PC-9 (cell line): ENCODE measurements around the gene MBD3. TPM values are rescaled to one million over a fixed set of nuclear protein-coding genes. Genes with fewer than 3 reads are reported as not detected.
"Not testable (repeated sequence)": the region's sequence is repeated elsewhere in the genome, so short reads cannot be mapped to it uniquely, and the experiment has no call there.

ENCODE experiments used
- BruUV-seq: library from RNA; stranded (reverse); fragments of 400-500 nt; replicated peaks from 2 replicates; lab custom pipeline; 2021; lab: Mats Ljungman, UMichigan
- CTCF ChIA-PET: fragments of 300-600 bp; sonication (Branson Sonifier 250); formaldehyde crosslinking; loops from one replicate; lab custom pipeline; 2022; ENCODE audit warnings: antibody characterized with exemption; lab: Charles Lee
- POLR2A ChIA-PET: fragments of 300-600 bp; sonication (Branson Sonifier 250); formaldehyde crosslinking; loops from one replicate; lab custom pipeline; 2022; ENCODE audit warnings: antibody characterized with exemption; ENCODE audit not compliant: unreplicated experiment; lab: Charles Lee
- DNase-seq, 2 experiments: peaks; one replicate each; pipeline versions ENCODE4 v3.0.0 to v3.0.0-alpha.2; 2015 to 2022; ENCODE audit warnings: mixed read lengths in 1 of 2
- H2AFZ ChIP-seq: fragments of 200-600 bp; sonication (generic); 2 replicates; pipeline ENCODE4 v1.8.1; 2017; ENCODE audit warnings: antibody characterized with exemption
- H3F3A ChIP-seq: fragments of 200-600 bp; sonication (generic); 2 replicates; pipeline ENCODE4 v1.8.1; 2017; ENCODE audit warnings: antibody characterized with exemption, mild to moderate bottlenecking, low read depth; ENCODE audit not compliant: insufficient read depth
- H3K27ac ChIP-seq: fragments of 200-600 bp; sonication (generic); 2 replicates; pipeline ENCODE4 v1.6.1; 2016; ENCODE audit warnings: mixed run types
- H3K27me3 ChIP-seq: fragments of 200-600 bp; sonication (generic); 2 replicates; pipeline ENCODE4 v1.6.1; 2016; ENCODE audit warnings: low read depth, mixed run types; ENCODE audit not compliant: insufficient read depth
- H3K36me3 ChIP-seq: fragments of 200-600 bp; sonication (generic); 2 replicates; pipeline ENCODE4 v1.6.1; 2016; ENCODE audit warnings: low read depth, mixed run types
- H3K4me1 ChIP-seq: fragments of 200-600 bp; sonication (generic); replicated peaks from 2 replicates; pipeline ENCODE4 v1.6.1; 2016; ENCODE audit warnings: mixed run types; ENCODE audit not compliant: insufficient read depth
- H3K4me2 ChIP-seq: fragments of 200-600 bp; sonication (generic); 2 replicates; pipeline ENCODE4 v1.6.1; 2017; ENCODE audit warnings: mixed run types
- H3K4me3 ChIP-seq: fragments of 200-600 bp; sonication (generic); 2 replicates; pipeline ENCODE4 v1.6.1; 2016; ENCODE audit warnings: mixed run types
- H3K79me2 ChIP-seq: fragments of 200-600 bp; sonication (generic); 2 replicates; pipeline ENCODE4 v1.6.1; 2017; ENCODE audit warnings: low read depth, mixed run types
- H3K9me2 ChIP-seq: fragments of 200-600 bp; sonication (generic); 2 replicates; pipeline ENCODE4 v1.8.1; 2017; ENCODE audit warnings: mild to moderate bottlenecking; ENCODE audit not compliant: insufficient read depth
- H3K9me3 ChIP-seq: fragments of 200-600 bp; sonication (generic); 2 replicates; pipeline ENCODE4 v1.8.1; 2016; ENCODE audit warnings: low read depth; ENCODE audit not compliant: insufficient read depth
- H4K20me1 ChIP-seq: fragments of 200-600 bp; sonication (generic); 2 replicates; pipeline ENCODE4 v1.8.1; 2017; ENCODE audit not compliant: insufficient read depth
- EZH2 ChIP-seq: fragments of 200-600 bp; sonication (generic); IDR thresholded peaks from 2 replicates; pipeline ENCODE4 v1.8.0; 2017; ENCODE audit warnings: antibody characterized with exemption, low read depth
- intact Hi-C: fragments of 100-400 bp; cut with micrococcal nuclease; formaldehyde crosslinking; loops from one replicate; pipeline ENCODE4 v1.10.0; 2022; ENCODE audit not compliant: unreplicated experiment
- total RNA-seq: library from RNA; stranded (reverse); gene quantifications from 2 replicates; pipeline ENCODE4 v1.2.3, GENCODE V29; 2021
- TF ChIP-seq, protein P1 (sequence below): fragments of 200-600 bp; sonication (generic); conservative IDR thresholded peaks from 2 replicates; pipeline ENCODE4 v1.6.1; 2017; ENCODE audit warnings: mixed run types, antibody characterized with exemption, mild to moderate bottlenecking, moderate library complexity

Gene MBD3
- total RNA-seq, 1 experiment from 2014 or later = 129 TPM

DNA sequence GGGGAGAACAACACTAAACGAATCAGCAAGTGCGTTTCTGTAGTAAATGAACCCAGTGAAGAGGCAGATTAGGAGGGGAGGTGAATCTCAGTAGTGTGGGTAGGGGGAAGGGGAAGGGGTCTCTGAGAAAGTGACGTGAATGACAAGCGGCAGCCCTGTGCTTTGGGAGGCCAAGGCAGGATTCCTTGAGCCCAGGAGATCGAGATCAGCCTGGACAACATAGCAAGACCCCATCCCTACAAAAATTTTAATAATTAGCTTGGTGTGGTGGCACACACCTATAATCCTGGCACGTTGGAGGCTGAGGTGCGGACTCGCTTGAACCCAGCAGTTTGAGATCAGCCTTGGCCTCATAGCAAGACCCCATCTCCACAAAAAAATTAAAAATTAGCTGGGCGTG, 60.7 kb downstream of the MBD3 start:
- no TSS peak for BruUV-seq
- 0 out of 2 replicates have a peak, but pooled peaks cover 8% of the 10 kb centered on the region for H3K27me3 ChIP-seq
- no peak overlapping the region for H3K4me3 ChIP-seq
- no peaks in the 10 kb centered on the region for H3K79me2 ChIP-seq
- H4K20me1 ChIP-seq = no peaks in the 10 kb centered on the region
- H3K4me2 ChIP-seq = no peak overlapping the region
- intact Hi-C loops = no loop called here
- no peak overlapping the region for H2AFZ ChIP-seq
- no peaks in the 10 kb centered on the region for H3K36me3 ChIP-seq
- H3K9me3 ChIP-seq = no peaks in the 10 kb centered on the region
- no peaks in the 10 kb centered on the region for H3K4me1 ChIP-seq
- ChIA-PET CTCF (interaction anchor here (0.7 kb wide), 1 partner anchor 112 kb away, joined by 3 read pairs; no protein-coding TSS in a partner anchor), POLR2A (no interaction called here)
- TF ChIP-seq, protein P1, sequence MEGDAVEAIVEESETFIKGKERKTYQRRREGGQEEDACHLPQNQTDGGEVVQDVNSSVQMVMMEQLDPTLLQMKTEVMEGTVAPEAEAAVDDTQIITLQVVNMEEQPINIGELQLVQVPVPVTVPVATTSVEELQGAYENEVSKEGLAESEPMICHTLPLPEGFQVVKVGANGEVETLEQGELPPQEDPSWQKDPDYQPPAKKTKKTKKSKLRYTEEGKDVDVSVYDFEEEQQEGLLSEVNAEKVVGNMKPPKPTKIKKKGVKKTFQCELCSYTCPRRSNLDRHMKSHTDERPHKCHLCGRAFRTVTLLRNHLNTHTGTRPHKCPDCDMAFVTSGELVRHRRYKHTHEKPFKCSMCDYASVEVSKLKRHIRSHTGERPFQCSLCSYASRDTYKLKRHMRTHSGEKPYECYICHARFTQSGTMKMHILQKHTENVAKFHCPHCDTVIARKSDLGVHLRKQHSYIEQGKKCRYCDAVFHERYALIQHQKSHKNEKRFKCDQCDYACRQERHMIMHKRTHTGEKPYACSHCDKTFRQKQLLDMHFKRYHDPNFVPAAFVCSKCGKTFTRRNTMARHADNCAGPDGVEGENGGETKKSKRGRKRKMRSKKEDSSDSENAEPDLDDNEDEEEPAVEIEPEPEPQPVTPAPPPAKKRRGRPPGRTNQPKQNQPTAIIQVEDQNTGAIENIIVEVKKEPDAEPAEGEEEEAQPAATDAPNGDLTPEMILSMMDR = no peak
- no peak for TF ChIP-seq EZH2
- no peak overlapping the region for H3K27ac ChIP-seq
- no peak for DNase-seq
- H3F3A ChIP-seq = no peaks in the 10 kb centered on the region
- H3K9me2 ChIP-seq = no peaks in the 10 kb centered on the region

DNA sequence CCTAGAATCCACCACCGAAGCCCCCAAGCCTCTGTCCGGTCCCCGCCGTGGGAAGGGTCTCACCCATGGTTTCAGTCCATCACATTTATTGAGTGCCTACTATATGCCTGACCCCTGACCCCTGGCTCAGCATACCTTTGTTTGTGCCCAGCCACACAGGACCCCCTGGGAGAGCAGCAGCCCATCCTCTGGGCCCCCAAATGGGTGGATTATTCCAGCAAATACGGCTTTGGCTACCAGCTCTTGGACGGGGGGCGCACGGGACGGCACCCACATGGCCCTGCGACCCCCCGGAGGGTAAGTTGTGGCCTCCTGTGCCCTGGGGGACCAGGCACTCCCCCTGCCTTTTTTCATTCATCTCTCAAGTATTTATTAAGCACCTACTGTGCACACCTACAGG, 61.1 kb downstream of the MBD3 start:
- CTCF ChIA-PET = interaction anchor here (0.7 kb wide), 1 partner anchor 113 kb away, joined by 3 read pairs; no protein-coding TSS in a partner anchor

GRCh38 chr19:1530856-1531255, 61.8 kb downstream of the MBD3 start:
- intact Hi-C loops, H3K27ac ChIP-seq, H3K4me2 ChIP-seq, H4K20me1 ChIP-seq, H3K4me1 ChIP-seq, H3F3A ChIP-seq, H2AFZ ChIP-seq, H3K4me3 ChIP-seq, POLR2A ChIA-PET, H3K9me2 ChIP-seq, H3K36me3 ChIP-seq, H3K9me3 ChIP-seq, BruUV-seq, H3K79me2 ChIP-seq, DNase-seq, H3K27me3 ChIP-seq: not testable (repeated sequence)
- CTCF ChIA-PET = interaction anchor here (0.6 kb wide), 1 partner anchor 858 kb away, joined by 8 read pairs; no protein-coding TSS in a partner anchor

More for the DNA sequence above, 61.1 kb downstream of the MBD3 start:
- TF ChIP-seq, protein P1 = no peak
- no peak for TF ChIP-seq EZH2
- H3K4me1 ChIP-seq = no peaks in the 10 kb centered on the region
- no peak overlapping the region for H3K4me3 ChIP-seq
- H3K9me2 ChIP-seq = no peaks in the 10 kb centered on the region
- H3K27me3 ChIP-seq = 0 out of 2 replicates have a peak, but pooled peaks cover 8% of the 10 kb centered on the region
- no peaks in the 10 kb centered on the region for H4K20me1 ChIP-seq
- POLR2A ChIA-PET = no interaction called here
- no peaks in the 10 kb centered on the region for H3K9me3 ChIP-seq
- BruUV-seq = no TSS peak
- H3F3A ChIP-seq = no peaks in the 10 kb centered on the region
- no peaks in the 10 kb centered on the region for H3K79me2 ChIP-seq
- no peak overlapping the region for H3K4me2 ChIP-seq
- no peak overlapping the region for H3K27ac ChIP-seq
- no peak overlapping the region for H2AFZ ChIP-seq
- DNase-seq = no peak
- intact Hi-C loops = no loop called here
- H3K36me3 ChIP-seq = no peaks in the 10 kb centered on the region

GRCh38 chr19:1529430-1529816, 63.2 kb downstream of the MBD3 start:
- Histone ChIP-seq H3F3A (no peaks in the 10 kb centered on the region), H2AFZ (no peak overlapping the region), H3K27ac (no peak overlapping the region), H3K79me2 (no peaks in the 10 kb centered on the region), H3K27me3 (0 out of 2 replicates have a peak, but pooled peaks cover 8% of the 10 kb centered on the region), H3K9me2 (no peaks in the 10 kb centered on the region), H3K9me3 (no peaks in the 10 kb centered on the region), H3K4me1 (no peaks in the 10 kb centered on the region), H4K20me1 (no peaks in the 10 kb centered on the region), H3K4me2 (no peak overlapping the region), H3K36me3 (no peaks in the 10 kb centered on the region), H3K4me3 (no peak overlapping the region)
- TF ChIP-seq, protein P1 = no peak
- ChIA-PET POLR2A (no interaction called here), CTCF (no interaction called here)
- no TSS peak for BruUV-seq
- DNase-seq = no peak
- intact Hi-C loops = no loop called here
